Activated CD4-positive, alpha-beta T cell treated with anti-CD3 and anti-CD28 coated beads, Interleukin-2, amount 10 ng/mL, durations not matched to agents 7 days and 5 days (primary cell): ENCODE data around the gene DHX38. TPM values are rescaled to one million over a fixed set of nuclear protein-coding genes. Genes with fewer than 3 reads are reported as not detected.
"Not testable (repeated sequence)": the region's sequence is repeated elsewhere in the genome, so short reads cannot be mapped to it uniquely, and the experiment has no call there.

Experiments used
- CTCF ChIA-PET: fragments of 350-600 bp; sonication (Branson Sonifier 250); formaldehyde crosslinking; loops from one replicate; lab custom pipeline; 2021; ENCODE audit warnings: antibody characterized with exemption; lab: Charles Lee
- POLR2A ChIA-PET: fragments of 350-600 bp; sonication (Branson Sonifier 250); formaldehyde crosslinking; loops from one replicate; lab custom pipeline; 2021; ENCODE audit warnings: antibody characterized with exemption; lab: Charles Lee
- DNase-seq: peaks from one replicate; pipeline ENCODE4 v3.0.0-alpha.2; 2020
- H3K27ac Mint-ChIP-seq: one replicate; pipeline ENCODE4 v1.8.0; 2021; ENCODE audit warnings: mild to moderate bottlenecking, moderate library complexity, mixed read lengths
- H3K27me3 Mint-ChIP-seq: one replicate; pipeline ENCODE4 v1.8.0; 2021; ENCODE audit warnings: mixed read lengths
- H3K36me3 Mint-ChIP-seq: one replicate; pipeline ENCODE4 v1.8.0; 2021; ENCODE audit warnings: low read depth, mixed read lengths
- H3K4me1 Mint-ChIP-seq: one replicate; pipeline ENCODE4 v1.8.0; 2021; ENCODE audit warnings: mixed read lengths
- H3K4me3 Mint-ChIP-seq: one replicate; pipeline ENCODE4 v1.8.0; 2021; ENCODE audit warnings: mild to moderate bottlenecking, moderate library complexity, mixed read lengths
- H3K9me3 Mint-ChIP-seq: one replicate; pipeline ENCODE4 v1.8.0; 2021; ENCODE audit warnings: mixed read lengths
- total RNA-seq, 2 experiments: library from RNA; stranded (reverse); gene quantifications; one replicate each; pipeline ENCODE4 v1.2.3, GENCODE V29; 2021

DHX38 gene
- 10 to 100 TPM; 67.5 to 82.3 TPM for total RNA-seq

- peak; percentile 96 for DNase-seq
- Mint-ChIP-seq H3K9me3 (no peaks in the 10 kb centered on the region), H3K4me3 (peak within 1 kb of the TSS; percentile 97), H3K4me1 (peaks cover 39% of the 10 kb centered on the region), H3K27ac (peak within 1 kb of the TSS; percentile 98), H3K27me3 (no peaks in the 10 kb centered on the region), H3K36me3 (peaks cover 35% of the 10 kb centered on the region)
- POLR2A ChIA-PET: no interaction called here
- CTCF ChIA-PET: interaction anchor here (0.8 to 1.7 kb wide), 3 partner anchors 11 to 529 kb away, joined by 3 to 4 read pairs (median 3); no protein-coding TSS in a partner anchor
Observed at GRCh38 chr16:72093448-72094265, at the start of gene DHX38, which contains the start of gene TXNL4B. Gene DHX38 (plus strand): TSS chr16:72093847. CDS start chr16:72096158, 2,311 bp downstream. Gene TXNL4B (minus strand): TSS chr16:72093620. CDS start chr16:72090749, 2,871 bp downstream.

GRCh38 chr16:72044296-72044695, 49.4 kb upstream of the DHX38 start:
- peaks cover 5% of the 10 kb centered on the region for H3K9me3 Mint-ChIP-seq
- no peak for DNase-seq
- H3K27me3 Mint-ChIP-seq: no peaks in the 10 kb centered on the region
- ChIA-PET CTCF (no interaction called here), POLR2A (no interaction called here)
- H3K36me3 Mint-ChIP-seq: peaks cover 3% of the 10 kb centered on the region
- no peaks in the 10 kb centered on the region for H3K4me1 Mint-ChIP-seq
- H3K27ac Mint-ChIP-seq: no peak overlapping the region
- no peak overlapping the region for H3K4me3 Mint-ChIP-seq

GRCh38 chr16:72044825-72045359, 48.8 kb upstream of the DHX38 start:
- no peak for DNase-seq
- Mint-ChIP-seq H3K36me3 (peaks cover 4% of the 10 kb centered on the region), H3K4me1 (no peaks in the 10 kb centered on the region), H3K9me3 (peaks cover 8% of the 10 kb centered on the region), H3K27ac (no peak overlapping the region), H3K27me3 (no peaks in the 10 kb centered on the region), H3K4me3 (no peak overlapping the region)
- POLR2A ChIA-PET: no interaction called here
- CTCF ChIA-PET: no interaction called here

GRCh38 chr16:72049110-72049509, 44.5 kb upstream of the DHX38 start:
- POLR2A ChIA-PET: no interaction called here
- Mint-ChIP-seq H3K27me3 (no peaks in the 10 kb centered on the region), H3K9me3 (peaks cover 10% of the 10 kb centered on the region), H3K4me1 (no peaks in the 10 kb centered on the region), H3K36me3 (peaks cover 4% of the 10 kb centered on the region), H3K27ac (no peak overlapping the region), H3K4me3 (no peak overlapping the region)
- CTCF ChIA-PET: no interaction called here
- no peak for DNase-seq

- Mint-ChIP-seq H3K4me3 (no peak overlapping the region), H3K27me3 (no peaks in the 10 kb centered on the region), H3K36me3 (peaks cover 4% of the 10 kb centered on the region), H3K27ac (no peak overlapping the region), H3K4me1 (no peaks in the 10 kb centered on the region), H3K9me3 (peaks cover 10% of the 10 kb centered on the region)
- CTCF ChIA-PET: no interaction called here
- POLR2A ChIA-PET: no interaction called here
- no peak for DNase-seq
Observed at GRCh38 chr16:72050769-72051464, 42.7 kb upstream of the DHX38 start.

- peaks cover 10% of the 10 kb centered on the region for H3K9me3 Mint-ChIP-seq
- H3K4me3 Mint-ChIP-seq: no peak overlapping the region
- ChIA-PET POLR2A (no interaction called here), CTCF (no interaction called here)
- no peak for DNase-seq
- peaks cover 4% of the 10 kb centered on the region for H3K36me3 Mint-ChIP-seq
- no peaks in the 10 kb centered on the region for H3K4me1 Mint-ChIP-seq
- H3K27me3 Mint-ChIP-seq: no peaks in the 10 kb centered on the region
- no peak overlapping the region for H3K27ac Mint-ChIP-seq
Observed at GRCh38 chr16:72051818-72052217, 41.8 kb upstream of the DHX38 start.

GRCh38 chr16:72054254-72054847, 39.3 kb upstream of the DHX38 start, which contains the start of gene HP:
Gene HP (plus strand): TSS chr16:72054505. CDS start chr16:72054653, 148 bp downstream.
- POLR2A ChIA-PET, H3K27ac Mint-ChIP-seq, H3K9me3 Mint-ChIP-seq, DNase-seq, H3K4me3 Mint-ChIP-seq, H3K4me1 Mint-ChIP-seq, CTCF ChIA-PET, H3K27me3 Mint-ChIP-seq, H3K36me3 Mint-ChIP-seq: not testable (repeated sequence)

- Mint-ChIP-seq H3K4me1 (no peaks in the 10 kb centered on the region), H3K4me3 (no peak overlapping the region), H3K27ac (no peak overlapping the region), H3K36me3 (no peaks in the 10 kb centered on the region), H3K9me3 (no peaks in the 10 kb centered on the region), H3K27me3 (no peaks in the 10 kb centered on the region)
- DNase-seq: no peak
- ChIA-PET CTCF (no interaction called here), POLR2A (no interaction called here)
Observed at GRCh38 chr16:72055911-72056310, 37.7 kb upstream of the DHX38 start.

- POLR2A ChIA-PET, H3K27me3 Mint-ChIP-seq, H3K27ac Mint-ChIP-seq, DNase-seq, H3K36me3 Mint-ChIP-seq, H3K4me3 Mint-ChIP-seq, CTCF ChIA-PET, H3K9me3 Mint-ChIP-seq, H3K4me1 Mint-ChIP-seq: not testable (repeated sequence)
Observed at GRCh38 chr16:72057313-72057712, 36.3 kb upstream of the DHX38 start.

- H3K36me3 Mint-ChIP-seq, DNase-seq, H3K4me1 Mint-ChIP-seq, CTCF ChIA-PET, H3K9me3 Mint-ChIP-seq, H3K4me3 Mint-ChIP-seq, H3K27me3 Mint-ChIP-seq, H3K27ac Mint-ChIP-seq, POLR2A ChIA-PET: not testable (repeated sequence)
Observed at GRCh38 chr16:72059060-72059459, 34.6 kb upstream of the DHX38 start.

- Mint-ChIP-seq H3K36me3 (no peaks in the 10 kb centered on the region), H3K4me1 (no peaks in the 10 kb centered on the region), H3K4me3 (no peak overlapping the region), H3K9me3 (no peaks in the 10 kb centered on the region), H3K27me3 (no peaks in the 10 kb centered on the region), H3K27ac (no peak overlapping the region)
- POLR2A ChIA-PET: no interaction called here
- CTCF ChIA-PET: no interaction called here
- DNase-seq: no peak
Observed at GRCh38 chr16:72060405-72060804, 33.2 kb upstream of the DHX38 start.

GRCh38 chr16:72061564-72061963, 32.1 kb upstream of the DHX38 start:
- Mint-ChIP-seq H3K4me3 (no peak overlapping the region), H3K4me1 (no peaks in the 10 kb centered on the region), H3K27me3 (no peaks in the 10 kb centered on the region), H3K9me3 (no peaks in the 10 kb centered on the region), H3K36me3 (no peaks in the 10 kb centered on the region), H3K27ac (no peak overlapping the region)
- CTCF ChIA-PET: no interaction called here
- POLR2A ChIA-PET: no interaction called here
- no peak for DNase-seq
